Measurements from ENCODE around the gene ADAMTS3. TPM values are rescaled to one million over a fixed set of nuclear protein-coding genes. Genes with fewer than 3 reads are reported as not detected.

ADAMTS3 gene
- total and polyA plus RNA-seq, 8 donors, result 3.0 to 8.9 (median 7.4) TPM

- H3K27ac ChIP-seq, result no peak overlapping the region
- intact Hi-C loops (cut with DNase I), result no loop called here
- peak; percentile 55 to 62 for TF ChIP-seq CTCF (IDR thresholded peaks at IDR 0.05)
- no peaks in the 10 kb centered on the region for H3K36me3 ChIP-seq
- H3K9me3 ChIP-seq, result no peaks in the 10 kb centered on the region
- no peak overlapping the region for H3K4me3 ChIP-seq
- no peaks in the 10 kb centered on the region for H3K4me1 ChIP-seq
- ATAC-seq, result peak; percentile 90
- DNase-seq, result peak in 1 of 4 donors; percentile 41
- no peaks in the 10 kb centered on the region for H3K27me3 ChIP-seq
Observed at GRCh38 chr4:72302981-72303704, 265.9 kb downstream of the ADAMTS3 start.

GRCh38 chr4:72301759-72302158, 267.3 kb downstream of the ADAMTS3 start:
- no peak overlapping the region for H3K4me3 ChIP-seq

GRCh38 chr4:72300126-72300525, 268.9 kb downstream of the ADAMTS3 start:
- no peak for ATAC-seq
- intact Hi-C loops (cut with DNase I), result no loop called here
- no peaks in the 10 kb centered on the region for H3K27me3 ChIP-seq

More at GRCh38 chr4:72301759-72302158, 267.3 kb downstream of the ADAMTS3 start:
- Histone ChIP-seq H3K4me1 (no peaks in the 10 kb centered on the region), H3K27ac (no peak overlapping the region), H3K36me3 (no peaks in the 10 kb centered on the region), H3K9me3 (no peaks in the 10 kb centered on the region), H3K27me3 (no peaks in the 10 kb centered on the region)
- ATAC-seq, result no peak
- TF ChIP-seq CTCF (IDR thresholded peaks at IDR 0.05), result no peak
- intact Hi-C loops (cut with DNase I), result no loop called here
- no peak for DNase-seq

GRCh38 chr4:72295966-72296557, 273.0 kb downstream of the ADAMTS3 start:
- Histone ChIP-seq H3K9me3 (no peaks in the 10 kb centered on the region), H3K4me1 (no peaks in the 10 kb centered on the region), H3K36me3 (no peaks in the 10 kb centered on the region), H3K27me3 (no peaks in the 10 kb centered on the region), H3K27ac (no peak overlapping the region), H3K4me3 (no peak overlapping the region)
- intact Hi-C loops (cut with DNase I), result no loop called here
- ATAC-seq (peak; percentile 93), DNase-seq (peak in 1 of 4 donors; percentile 61)
- peak in 1 of 2 donors; percentile 45 for TF ChIP-seq CTCF (IDR thresholded peaks at IDR 0.05)

More at GRCh38 chr4:72300126-72300525, 268.9 kb downstream of the ADAMTS3 start:
- H3K27ac ChIP-seq, result no peak overlapping the region
- no peaks in the 10 kb centered on the region for H3K4me1 ChIP-seq
- DNase-seq, result no peak
- H3K9me3 ChIP-seq, result no peaks in the 10 kb centered on the region
- TF ChIP-seq CTCF (IDR thresholded peaks at IDR 0.05), result no peak
- no peak overlapping the region for H3K4me3 ChIP-seq
- no peaks in the 10 kb centered on the region for H3K36me3 ChIP-seq

- ATAC-seq (no peak), DNase-seq (peak in 1 of 4 donors; percentile 42)
- intact Hi-C loops (cut with DNase I), result no loop called here
- H3K4me3 ChIP-seq, result no peak overlapping the region
- H3K27me3 ChIP-seq, result no peaks in the 10 kb centered on the region
- TF ChIP-seq CTCF (IDR thresholded peaks at IDR 0.05), result no peak
- H3K4me1 ChIP-seq, result no peaks in the 10 kb centered on the region
- H3K36me3 ChIP-seq, result no peaks in the 10 kb centered on the region
- H3K9me3 ChIP-seq, result no peaks in the 10 kb centered on the region
- no peak overlapping the region for H3K27ac ChIP-seq
Observed at GRCh38 chr4:72290737-72291136, 278.3 kb downstream of the ADAMTS3 start.
